HG02981 (cell line): ENCODE measurements around the gene TOMM20.
A peak's percentile ranks its signal among the peaks of the same experiment; 100 is the strongest.
"Not testable (repeated sequence)": the region's sequence is repeated elsewhere in the genome, so short reads cannot be mapped to it uniquely, and the experiment has no call there.

Experiments used
- ATAC-seq: cut with Tn5 transposase; IDR thresholded peaks from one replicate; pipeline ENCODE4 v1.9.1; 2021; ENCODE audit warnings: mild to moderate bottlenecking, moderate library complexity; ENCODE audit not compliant: unreplicated experiment

Gene TOMM20

GRCh38 chr1:235080297-235080657 is 48.4 kb downstream of the TOMM20 start:
- ATAC-seq, result not testable (repeated sequence)

GRCh38 chr1:235079443-235080296 is 49.0 kb downstream of the TOMM20 start:
- no peak for ATAC-seq

- ATAC-seq, result no peak
Measured at GRCh38 chr1:235078480-235079381, 49.9 kb downstream of the TOMM20 start.

- ATAC-seq, result peak; percentile 39
Measured at GRCh38 chr1:235077571-235078479, 50.8 kb downstream of the TOMM20 start.

GRCh38 chr1:235077163-235077540 is 51.5 kb downstream of the TOMM20 start:
- no peak for ATAC-seq

GRCh38 chr1:235076504-235077162 is 52.0 kb downstream of the TOMM20 start:
- no peak for ATAC-seq

GRCh38 chr1:235075777-235076308 is 52.8 kb downstream of the TOMM20 start:
- no peak for ATAC-seq

GRCh38 chr1:235075048-235075776 is 53.4 kb downstream of the TOMM20 start:
- peak; percentile 52 for ATAC-seq

- peak; percentile 36 for ATAC-seq
Measured at GRCh38 chr1:235074523-235075047, 54.1 kb downstream of the TOMM20 start.

GRCh38 chr1:235073968-235074522 is 54.6 kb downstream of the TOMM20 start:
- no peak for ATAC-seq

GRCh38 chr1:235073331-235073967 is 55.2 kb downstream of the TOMM20 start:
- ATAC-seq, result no peak

- ATAC-seq, result not testable (repeated sequence)
Measured at GRCh38 chr1:235072577-235072976, 56.1 kb downstream of the TOMM20 start.

GRCh38 chr1:235072096-235072495 is 56.5 kb downstream of the TOMM20 start:
- ATAC-seq, result no peak

- no peak for ATAC-seq
Measured at GRCh38 chr1:235070819-235071218, 57.8 kb downstream of the TOMM20 start.

GRCh38 chr1:235069577-235070563 is 58.8 kb downstream of the TOMM20 start:
- no peak for ATAC-seq

- ATAC-seq, result no peak
Measured at GRCh38 chr1:235069176-235069575, 59.5 kb downstream of the TOMM20 start.
